Measurements from ENCODE around the gene FERMT3.
A peak's percentile ranks its signal among the peaks of the same experiment; 100 is the strongest.

FERMT3 gene

DNA sequence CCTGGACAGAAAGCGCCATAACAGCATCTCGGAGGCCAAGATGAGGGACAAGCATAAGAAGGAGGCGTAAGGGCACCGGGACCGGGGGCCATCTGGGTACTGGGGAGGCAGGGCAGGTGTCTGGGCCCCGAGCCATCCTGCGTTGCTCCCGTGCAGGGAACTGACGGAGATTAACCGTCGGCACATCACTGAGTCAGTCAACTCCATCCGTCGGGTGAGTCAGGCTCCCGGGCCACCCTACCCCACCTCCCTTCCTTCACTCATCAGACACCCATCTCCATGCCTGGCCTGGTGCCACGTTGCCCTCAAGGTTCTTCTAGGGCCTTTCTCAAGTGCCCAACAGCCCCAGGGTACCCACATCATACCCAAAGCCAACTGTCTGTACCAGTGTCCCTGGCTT, 59.8 kb downstream of the FERMT3 start:
- DNase-seq, result no peak

DNA sequence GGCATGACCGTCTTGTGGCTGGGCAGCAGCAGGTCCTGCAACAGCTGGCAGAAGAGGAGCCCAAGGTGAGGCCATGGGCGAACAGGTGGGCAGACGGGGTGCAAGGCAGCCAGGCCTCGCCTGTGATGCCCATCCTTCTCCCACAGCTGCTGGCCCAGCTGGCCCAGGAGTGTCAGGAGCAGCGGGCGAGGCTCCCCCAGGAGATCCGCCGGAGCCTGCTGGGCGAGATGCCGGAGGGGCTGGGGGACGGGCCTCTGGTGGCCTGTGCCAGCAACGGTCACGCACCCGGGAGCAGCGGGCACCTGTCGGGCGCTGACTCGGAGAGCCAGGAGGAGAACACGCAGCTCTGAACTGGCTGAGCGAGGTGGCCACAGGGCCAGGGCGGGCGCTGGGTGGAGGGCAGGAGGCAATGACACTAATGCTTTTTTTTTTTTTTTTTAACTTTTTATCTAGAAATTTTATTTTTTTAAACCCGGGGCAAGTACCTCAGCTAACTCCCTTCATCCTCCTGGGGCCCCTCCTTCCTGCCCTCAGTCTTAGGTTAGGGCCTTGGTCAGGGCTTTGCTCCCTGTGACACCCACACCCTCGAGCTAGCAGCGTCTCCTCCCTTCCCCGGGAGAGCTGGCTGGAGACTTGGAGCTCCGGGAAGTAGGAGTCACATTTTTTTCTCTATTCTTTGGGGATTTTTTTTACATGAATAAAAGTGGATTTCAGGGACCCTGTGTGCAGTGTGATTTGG, 60.9 kb downstream of the FERMT3 start:
- DNase-seq, result no peak

DNA sequence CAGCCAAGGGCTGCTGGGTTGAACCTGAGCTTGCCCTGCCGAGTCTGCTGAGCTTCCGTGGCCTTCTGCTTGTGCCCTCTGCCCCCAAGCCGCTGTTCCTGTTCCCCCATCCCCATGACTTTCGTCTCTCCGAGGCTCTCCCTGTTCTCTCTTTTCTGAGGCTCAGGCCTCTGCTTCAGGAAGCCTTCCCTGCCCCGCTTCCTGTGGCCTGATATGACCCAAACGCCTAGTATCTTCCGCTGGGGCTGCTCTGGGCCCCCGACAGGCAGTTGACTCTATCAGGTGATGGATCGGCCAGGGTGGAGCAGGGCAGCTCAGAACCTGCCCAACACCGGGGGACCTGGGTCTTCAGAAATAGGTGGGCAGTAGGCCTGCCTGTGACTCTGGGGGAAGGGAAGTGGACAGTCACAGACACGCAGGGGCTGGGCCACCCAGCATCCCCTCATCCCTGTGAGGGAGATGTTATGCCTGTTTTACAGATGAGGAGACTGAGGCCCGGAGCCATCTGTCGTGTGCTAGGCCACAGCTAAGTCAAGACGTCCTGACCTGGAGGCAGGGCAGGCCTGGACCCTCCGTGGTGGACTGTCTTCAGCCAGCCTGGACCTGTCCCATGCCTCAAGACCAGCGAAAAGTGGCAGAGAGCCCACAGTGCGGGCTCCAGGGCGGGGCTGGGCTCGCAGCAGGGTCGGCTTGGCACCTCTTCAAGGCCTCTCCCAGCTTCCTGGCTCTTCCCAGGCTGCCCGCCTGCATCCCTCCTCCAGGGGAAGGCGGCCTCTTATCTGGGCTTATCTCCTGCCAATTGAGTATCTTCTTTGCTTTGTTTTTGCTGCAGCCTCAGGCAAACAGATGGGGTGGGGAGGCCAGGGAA, 61.7 kb downstream of the FERMT3 start:
- DNase-seq, result no peak

DNA sequence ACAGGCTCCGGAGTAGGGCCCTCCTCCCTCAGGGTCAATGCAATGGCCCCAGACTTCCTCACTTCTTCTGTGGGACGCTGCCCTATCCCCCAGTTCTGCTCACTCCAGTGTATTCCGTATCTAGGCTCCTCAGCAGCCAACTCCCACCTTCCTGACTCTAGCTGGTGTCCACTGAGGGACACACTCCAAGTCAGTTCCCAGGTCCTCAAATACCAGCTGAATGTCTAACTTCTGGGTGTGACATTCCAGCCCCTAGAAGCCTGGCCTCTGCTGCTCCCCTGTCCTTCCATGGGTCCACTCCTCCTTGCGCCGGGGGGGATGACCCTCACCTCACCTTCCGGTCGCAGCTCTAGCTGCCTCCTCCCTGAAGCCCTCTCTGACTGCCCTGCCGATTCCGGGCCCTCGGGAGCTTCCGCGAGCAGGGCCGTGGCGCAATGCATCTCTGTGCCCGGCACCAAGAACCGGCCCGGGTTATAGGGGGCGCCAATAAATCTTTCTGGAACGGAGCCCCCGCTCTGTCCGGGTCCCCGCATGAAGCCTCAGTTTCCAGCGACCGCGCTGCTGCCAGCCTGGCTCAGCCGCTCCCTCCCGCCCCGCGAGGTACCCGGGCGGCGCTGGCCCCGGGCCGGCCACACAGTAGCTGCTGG, 62.5 kb downstream of the FERMT3 start:
- peak; percentile 66 for DNase-seq

DNA sequence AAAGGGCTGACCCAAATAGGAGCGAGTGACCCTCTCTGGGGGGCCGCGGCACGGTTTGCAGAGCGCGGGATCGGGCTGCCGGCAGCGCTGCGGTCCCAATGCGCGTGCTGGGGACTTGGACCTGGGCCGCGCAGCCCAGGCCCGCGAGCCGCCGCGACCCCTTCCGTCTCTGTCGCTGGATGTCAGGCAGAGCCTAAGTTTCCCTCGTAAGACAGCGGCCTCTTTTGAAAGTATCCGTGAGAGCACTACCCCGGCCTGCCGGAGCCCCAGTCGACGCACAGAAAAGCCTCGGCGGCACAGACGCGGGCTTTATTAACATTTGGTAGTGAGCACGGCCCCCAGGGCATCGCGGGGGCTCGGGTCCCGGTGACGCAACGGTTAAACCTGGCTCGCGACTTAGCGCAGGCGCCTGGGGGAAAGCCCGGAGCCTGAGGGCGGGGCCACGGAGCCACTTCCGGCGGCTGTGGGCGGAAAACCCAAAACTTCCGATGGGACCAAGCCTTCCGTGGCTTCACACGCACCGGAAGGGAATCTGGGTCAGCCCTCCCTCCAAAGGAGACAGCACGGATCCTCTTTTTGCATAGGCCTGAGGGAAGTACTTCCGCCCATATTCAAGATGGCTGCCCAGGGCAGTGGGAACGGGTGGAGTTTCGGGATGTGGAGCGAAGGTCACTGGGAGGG, 63.2 kb downstream of the FERMT3 start:
- peak; percentile 95 for DNase-seq

All from activated CD4-positive, CD25-positive, alpha-beta regulatory T cell treated with anti-CD3 and anti-CD28 coated beads, Interleukin-2, amount 50 U/mL, for 72 hours (primary cell).